ENCODE data around the gene GRIPAP1. TPM values are rescaled to one million over a fixed set of nuclear protein-coding genes. Genes with fewer than 3 reads are reported as not detected.

GRIPAP1 gene
- total RNA-seq, 1 donor from 2014 or later: 28.8 TPM

DNA sequence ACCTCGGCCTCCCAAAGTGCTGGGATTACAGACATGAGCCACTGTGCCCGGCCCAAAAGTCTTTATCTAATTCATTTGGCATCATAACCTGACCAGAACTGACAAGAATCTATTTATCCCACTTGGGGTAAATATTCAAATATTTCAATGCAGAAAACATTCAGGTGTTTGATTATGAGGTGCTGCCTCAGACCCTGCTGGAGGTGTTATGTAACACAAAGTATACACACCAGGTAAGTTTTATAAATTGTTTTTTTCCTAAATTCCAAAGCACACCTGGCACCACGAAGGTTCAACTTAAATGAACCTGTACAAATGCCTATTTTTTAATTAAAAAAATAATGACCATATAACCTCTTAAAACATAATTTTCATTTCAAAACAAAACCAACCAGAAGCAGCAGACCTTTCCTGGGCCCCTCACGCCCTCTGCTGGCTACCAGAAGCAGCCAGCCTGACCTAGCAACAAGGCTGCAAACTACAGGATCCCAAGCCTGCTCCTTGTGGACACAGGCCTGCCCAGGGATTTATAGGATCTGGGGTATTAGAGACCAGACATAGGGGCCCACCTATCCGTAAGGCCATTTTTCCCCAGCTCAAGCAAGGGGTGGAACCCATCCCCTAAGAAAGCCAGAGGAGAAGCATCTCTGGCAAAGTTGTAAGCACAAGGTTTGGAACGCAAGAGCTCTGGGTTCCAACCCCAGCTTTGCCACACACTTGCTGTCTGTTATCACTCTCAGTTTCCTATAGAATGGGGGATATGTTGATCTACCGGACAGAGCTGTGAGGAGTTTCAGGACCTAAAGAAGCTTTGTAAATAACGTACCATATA, 56.3 kb downstream of the GRIPAP1 start:
- DNase-seq (ENCODE audit: low spot score): no peak

DNA sequence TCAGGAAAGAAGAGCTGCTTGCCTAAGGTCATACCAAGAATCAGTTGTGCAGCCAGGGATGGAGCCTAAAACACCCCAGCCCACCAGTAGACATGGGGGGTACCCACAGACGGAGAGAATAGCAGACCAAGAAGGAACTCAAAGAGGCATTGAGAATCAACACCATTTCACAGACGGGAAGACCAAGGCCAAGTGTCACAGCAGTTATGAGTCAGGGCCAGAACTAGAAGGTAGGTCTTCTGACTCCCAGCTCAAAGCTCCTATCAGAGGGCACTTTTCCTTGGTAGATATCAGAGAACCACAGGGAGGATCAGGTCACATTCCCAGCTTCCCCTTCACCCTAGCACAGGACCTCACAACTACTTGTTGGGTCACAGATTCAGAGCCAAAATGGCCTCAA, 59.2 kb downstream of the GRIPAP1 start:
- no peak overlapping the region for H3K4me3 Mint-ChIP-seq (ENCODE audit: unreplicated experiment)
- H3K9me3 Mint-ChIP-seq (ENCODE audit: low read depth): peaks cover 8% of the 10 kb centered on the region
- no peaks in the 10 kb centered on the region for H3K27me3 Mint-ChIP-seq (ENCODE audit: low read depth)
- TF ChIP-seq, protein P1, sequence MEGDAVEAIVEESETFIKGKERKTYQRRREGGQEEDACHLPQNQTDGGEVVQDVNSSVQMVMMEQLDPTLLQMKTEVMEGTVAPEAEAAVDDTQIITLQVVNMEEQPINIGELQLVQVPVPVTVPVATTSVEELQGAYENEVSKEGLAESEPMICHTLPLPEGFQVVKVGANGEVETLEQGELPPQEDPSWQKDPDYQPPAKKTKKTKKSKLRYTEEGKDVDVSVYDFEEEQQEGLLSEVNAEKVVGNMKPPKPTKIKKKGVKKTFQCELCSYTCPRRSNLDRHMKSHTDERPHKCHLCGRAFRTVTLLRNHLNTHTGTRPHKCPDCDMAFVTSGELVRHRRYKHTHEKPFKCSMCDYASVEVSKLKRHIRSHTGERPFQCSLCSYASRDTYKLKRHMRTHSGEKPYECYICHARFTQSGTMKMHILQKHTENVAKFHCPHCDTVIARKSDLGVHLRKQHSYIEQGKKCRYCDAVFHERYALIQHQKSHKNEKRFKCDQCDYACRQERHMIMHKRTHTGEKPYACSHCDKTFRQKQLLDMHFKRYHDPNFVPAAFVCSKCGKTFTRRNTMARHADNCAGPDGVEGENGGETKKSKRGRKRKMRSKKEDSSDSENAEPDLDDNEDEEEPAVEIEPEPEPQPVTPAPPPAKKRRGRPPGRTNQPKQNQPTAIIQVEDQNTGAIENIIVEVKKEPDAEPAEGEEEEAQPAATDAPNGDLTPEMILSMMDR (IDR thresholded peaks at IDR 0.05): no peak
- H3K27ac Mint-ChIP-seq (ENCODE audit: unreplicated experiment): no peak overlapping the region
- peaks cover 1% of the 10 kb centered on the region for H3K36me3 Mint-ChIP-seq (ENCODE audit: low read depth)
- no peaks in the 10 kb centered on the region for H3K4me1 Mint-ChIP-seq (ENCODE audit: low read depth)
- DNase-seq (ENCODE audit: low spot score): no peak

More for the DNA sequence above, 56.3 kb downstream of the GRIPAP1 start:
- TF ChIP-seq, protein P1 (IDR thresholded peaks at IDR 0.05): peak; percentile 82
- peaks cover 2% of the 10 kb centered on the region for H3K9me3 Mint-ChIP-seq (ENCODE audit: low read depth)
- H3K36me3 Mint-ChIP-seq (ENCODE audit: low read depth): no peaks in the 10 kb centered on the region
- H3K27me3 Mint-ChIP-seq (ENCODE audit: low read depth): no peaks in the 10 kb centered on the region
- H3K27ac Mint-ChIP-seq (ENCODE audit: unreplicated experiment): peak overlapping the region; percentile 12
- no peak overlapping the region for H3K4me3 Mint-ChIP-seq (ENCODE audit: unreplicated experiment)
- H3K4me1 Mint-ChIP-seq (ENCODE audit: low read depth): no peaks in the 10 kb centered on the region

GRCh38 chrX:48940404-48940955, 61.6 kb downstream of the GRIPAP1 start:
- H3K9me3 Mint-ChIP-seq (ENCODE audit: low read depth): peaks cover 8% of the 10 kb centered on the region
- H3K4me3 Mint-ChIP-seq (ENCODE audit: unreplicated experiment): no peak overlapping the region
- no peaks in the 10 kb centered on the region for H3K4me1 Mint-ChIP-seq (ENCODE audit: low read depth)
- DNase-seq (ENCODE audit: low spot score): no peak
- peaks cover 2% of the 10 kb centered on the region for H3K36me3 Mint-ChIP-seq (ENCODE audit: low read depth)
- TF ChIP-seq, protein P1 (IDR thresholded peaks at IDR 0.05): no peak
- no peaks in the 10 kb centered on the region for H3K27me3 Mint-ChIP-seq (ENCODE audit: low read depth)
- H3K27ac Mint-ChIP-seq (ENCODE audit: unreplicated experiment): no peak overlapping the region

- no peak for DNase-seq (ENCODE audit: low spot score)
- Mint-ChIP-seq H3K4me3 (ENCODE audit: unreplicated experiment) (no peak overlapping the region), H3K36me3 (ENCODE audit: low read depth) (peaks cover 2% of the 10 kb centered on the region), H3K4me1 (ENCODE audit: low read depth) (no peaks in the 10 kb centered on the region), H3K27me3 (ENCODE audit: low read depth) (no peaks in the 10 kb centered on the region), H3K9me3 (ENCODE audit: low read depth) (peaks cover 8% of the 10 kb centered on the region), H3K27ac (ENCODE audit: unreplicated experiment) (no peak overlapping the region)
- TF ChIP-seq, protein P1 (IDR thresholded peaks at IDR 0.05): no peak
These were observed 62.4 kb downstream of the GRIPAP1 start for GRCh38 chrX:48939524-48940228.

DNA sequence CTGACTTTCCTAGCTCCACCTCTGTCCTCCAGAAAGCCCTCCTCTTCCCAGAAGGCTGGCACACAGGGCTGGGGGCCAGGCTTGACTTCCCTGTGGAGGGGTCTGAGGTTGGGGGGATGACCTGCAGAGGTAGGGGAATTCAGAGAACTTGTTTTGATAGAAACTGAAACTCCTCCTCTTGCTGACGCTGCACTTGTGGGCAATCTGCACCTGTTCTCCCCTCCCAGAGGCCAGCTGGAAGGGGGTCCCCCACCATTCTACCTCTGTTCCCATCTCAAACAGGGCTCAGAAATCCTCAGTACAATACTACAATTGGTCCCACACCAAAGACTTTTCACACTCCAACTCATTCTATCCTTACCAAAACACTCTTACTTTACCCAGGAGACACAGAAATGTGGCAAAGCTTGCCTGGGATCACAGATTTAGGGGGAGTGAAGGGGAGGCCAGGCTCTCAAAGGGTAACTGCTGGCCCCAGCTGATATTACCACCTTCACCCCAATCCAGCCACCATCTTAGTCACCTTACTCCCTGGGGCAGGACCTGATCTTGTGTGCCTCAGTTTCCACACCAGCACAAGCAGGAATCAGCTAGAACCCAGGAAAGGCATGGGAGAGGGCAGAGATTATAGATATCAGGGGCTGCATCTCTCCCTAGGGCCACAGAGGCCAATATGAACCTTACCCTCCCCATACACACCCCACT, 63.2 kb downstream of the GRIPAP1 start:
- Mint-ChIP-seq H3K27ac (ENCODE audit: unreplicated experiment) (no peak overlapping the region), H3K36me3 (ENCODE audit: low read depth) (peaks cover 5% of the 10 kb centered on the region), H3K4me1 (ENCODE audit: low read depth) (no peaks in the 10 kb centered on the region), H3K4me3 (ENCODE audit: unreplicated experiment) (no peak overlapping the region), H3K27me3 (ENCODE audit: low read depth) (no peaks in the 10 kb centered on the region), H3K9me3 (ENCODE audit: low read depth) (peaks cover 8% of the 10 kb centered on the region)
- no peak for DNase-seq (ENCODE audit: low spot score)
- TF ChIP-seq, protein P1 (IDR thresholded peaks at IDR 0.05): no peak
